ENCODE results near the gene ELP2.

DNA sequence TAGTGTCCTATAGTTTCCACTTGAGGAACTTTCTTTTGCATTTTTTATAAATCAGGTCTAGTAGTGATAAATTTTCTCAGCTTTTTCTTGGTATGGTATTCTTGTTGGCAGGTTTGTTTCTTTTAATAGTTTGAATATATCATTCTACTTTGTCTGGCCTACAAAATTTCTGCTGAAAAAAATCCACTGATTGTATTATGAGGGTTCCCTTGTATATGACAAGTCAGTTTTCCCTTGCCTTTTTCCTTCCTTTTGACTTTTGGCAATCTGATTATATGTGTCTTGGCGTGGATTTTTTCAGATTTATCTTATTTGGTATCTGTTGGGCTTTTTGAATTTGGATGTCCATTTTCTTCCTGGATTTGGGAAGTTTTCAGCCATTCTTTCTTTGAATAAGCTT is 99.5 kb downstream of the ELP2 start:
- TF ChIP-seq, protein P1, sequence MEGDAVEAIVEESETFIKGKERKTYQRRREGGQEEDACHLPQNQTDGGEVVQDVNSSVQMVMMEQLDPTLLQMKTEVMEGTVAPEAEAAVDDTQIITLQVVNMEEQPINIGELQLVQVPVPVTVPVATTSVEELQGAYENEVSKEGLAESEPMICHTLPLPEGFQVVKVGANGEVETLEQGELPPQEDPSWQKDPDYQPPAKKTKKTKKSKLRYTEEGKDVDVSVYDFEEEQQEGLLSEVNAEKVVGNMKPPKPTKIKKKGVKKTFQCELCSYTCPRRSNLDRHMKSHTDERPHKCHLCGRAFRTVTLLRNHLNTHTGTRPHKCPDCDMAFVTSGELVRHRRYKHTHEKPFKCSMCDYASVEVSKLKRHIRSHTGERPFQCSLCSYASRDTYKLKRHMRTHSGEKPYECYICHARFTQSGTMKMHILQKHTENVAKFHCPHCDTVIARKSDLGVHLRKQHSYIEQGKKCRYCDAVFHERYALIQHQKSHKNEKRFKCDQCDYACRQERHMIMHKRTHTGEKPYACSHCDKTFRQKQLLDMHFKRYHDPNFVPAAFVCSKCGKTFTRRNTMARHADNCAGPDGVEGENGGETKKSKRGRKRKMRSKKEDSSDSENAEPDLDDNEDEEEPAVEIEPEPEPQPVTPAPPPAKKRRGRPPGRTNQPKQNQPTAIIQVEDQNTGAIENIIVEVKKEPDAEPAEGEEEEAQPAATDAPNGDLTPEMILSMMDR (IDR thresholded peaks at IDR 0.05) = no peak
- no peak for TF ChIP-seq POLR2A (IDR thresholded peaks at IDR 0.05)
